Gastroesophageal sphincter (tissue), 3 donors: Measurements from ENCODE around the gene MADD.

Experiments
- EP300 ChIP-seq: sonication (generic); formaldehyde crosslinking; IDR thresholded peaks from one replicate; pipeline ENCODE4 v1.6.1; 2017; ENCODE audit warnings: antibody characterized with exemption, mild to moderate bottlenecking
- POLR2A ChIP-seq, 2 donors: fragments of 450-650 bp; IDR thresholded peaks; one replicate each; pipeline ENCODE4 v1.6.1; 2017; ENCODE audit warnings: antibody characterized with exemption in 2 of 2, mild to moderate bottlenecking in 2 of 2, moderate library complexity in 1 of 2
- POLR2AphosphoS5 ChIP-seq: sonication (generic); formaldehyde crosslinking; IDR thresholded peaks from one replicate; pipeline ENCODE4 v1.6.1; 2017; ENCODE audit warnings: antibody characterized with exemption
- TF ChIP-seq, protein P1 (sequence below), 4 experiments: fragments of 200-600 bp in 2 of 4; fragments of 450-650 bp in 2 of 4; sonication (generic) in 1 of 4; IDR thresholded peaks; one replicate each; pipeline ENCODE4 v1.5.1; 2017 to 2019; ENCODE audit warnings: antibody characterized with exemption in 4 of 4, mild to moderate bottlenecking in 2 of 4, moderate library complexity in 2 of 4

DNA sequence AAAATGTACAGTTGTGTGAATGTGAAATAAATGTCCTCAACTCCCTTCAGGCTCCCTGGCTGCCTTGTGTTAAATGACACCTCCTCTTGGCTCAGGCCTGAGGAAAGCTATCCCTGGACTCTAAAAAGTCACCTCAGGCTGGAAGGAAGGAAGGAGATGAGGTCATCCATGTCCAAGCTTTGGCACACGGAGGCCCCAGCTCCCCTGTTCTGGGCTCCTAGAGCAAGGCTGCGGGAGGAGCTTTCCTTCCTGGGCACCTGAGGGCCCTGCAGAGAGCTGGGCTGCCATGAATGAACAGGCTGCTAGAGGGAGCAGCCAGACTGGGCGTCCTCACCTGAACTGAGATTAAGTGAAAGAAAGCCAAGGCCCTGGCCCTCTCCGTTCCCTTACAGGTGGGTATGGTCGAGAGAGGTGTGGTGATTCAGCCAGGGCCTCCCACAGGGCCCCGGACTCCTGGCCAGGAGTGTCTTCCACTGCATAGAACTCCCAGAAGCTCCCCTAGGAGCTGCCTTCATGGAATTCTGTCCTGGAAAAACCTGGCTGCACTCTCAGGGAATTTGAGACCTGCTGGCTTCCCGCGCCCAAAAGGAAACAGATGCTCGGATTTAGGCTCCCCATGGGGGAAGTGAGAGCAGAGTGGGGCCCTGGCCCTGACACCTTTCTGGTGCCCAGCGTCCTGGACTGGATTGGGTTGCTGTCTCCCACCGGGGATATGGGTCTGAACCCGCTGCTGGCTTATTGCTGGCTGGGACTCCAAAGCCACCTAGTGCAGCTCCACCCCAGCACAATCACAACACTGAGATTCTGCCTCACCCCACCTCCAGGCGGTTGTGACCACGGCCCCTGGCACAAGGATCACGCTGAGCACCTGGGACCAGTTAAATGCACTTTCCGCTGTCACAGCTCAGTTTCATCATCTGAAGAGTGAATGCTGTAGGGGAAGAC lies 60.3 kb downstream of the MADD start:
- TF ChIP-seq POLR2AphosphoS5: no peak
- TF ChIP-seq, protein P1, sequence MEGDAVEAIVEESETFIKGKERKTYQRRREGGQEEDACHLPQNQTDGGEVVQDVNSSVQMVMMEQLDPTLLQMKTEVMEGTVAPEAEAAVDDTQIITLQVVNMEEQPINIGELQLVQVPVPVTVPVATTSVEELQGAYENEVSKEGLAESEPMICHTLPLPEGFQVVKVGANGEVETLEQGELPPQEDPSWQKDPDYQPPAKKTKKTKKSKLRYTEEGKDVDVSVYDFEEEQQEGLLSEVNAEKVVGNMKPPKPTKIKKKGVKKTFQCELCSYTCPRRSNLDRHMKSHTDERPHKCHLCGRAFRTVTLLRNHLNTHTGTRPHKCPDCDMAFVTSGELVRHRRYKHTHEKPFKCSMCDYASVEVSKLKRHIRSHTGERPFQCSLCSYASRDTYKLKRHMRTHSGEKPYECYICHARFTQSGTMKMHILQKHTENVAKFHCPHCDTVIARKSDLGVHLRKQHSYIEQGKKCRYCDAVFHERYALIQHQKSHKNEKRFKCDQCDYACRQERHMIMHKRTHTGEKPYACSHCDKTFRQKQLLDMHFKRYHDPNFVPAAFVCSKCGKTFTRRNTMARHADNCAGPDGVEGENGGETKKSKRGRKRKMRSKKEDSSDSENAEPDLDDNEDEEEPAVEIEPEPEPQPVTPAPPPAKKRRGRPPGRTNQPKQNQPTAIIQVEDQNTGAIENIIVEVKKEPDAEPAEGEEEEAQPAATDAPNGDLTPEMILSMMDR (IDR thresholded peaks at IDR 0.05): no peak
- TF ChIP-seq POLR2A (IDR thresholded peaks at IDR 0.05): no peak
- TF ChIP-seq EP300: no peak
